Nephron progenitor cell (in vitro differentiated cells): ENCODE results near the gene DUSP5.

Source experiments
- DNase-seq: peaks from one replicate; pipeline ENCODE4 v3.0.0; 2021
- H3K27ac Mint-ChIP-seq: 2 replicates; pipeline ENCODE4 v1.8.0; 2021; ENCODE audit warnings: mild to moderate bottlenecking, moderate library complexity, mixed read lengths
- H3K27me3 Mint-ChIP-seq: 2 replicates; pipeline ENCODE4 v1.8.0; 2021; ENCODE audit warnings: mild to moderate bottlenecking, low read depth, mixed read lengths; ENCODE audit not compliant: poor library complexity
- H3K36me3 Mint-ChIP-seq: 2 replicates; pipeline ENCODE4 v1.8.0; 2021; ENCODE audit warnings: low read depth, mixed read lengths
- H3K4me1 Mint-ChIP-seq: 2 replicates; pipeline ENCODE4 v1.8.0; 2021; ENCODE audit warnings: mixed read lengths
- H3K4me3 Mint-ChIP-seq: 2 replicates; pipeline ENCODE4 v1.8.0; 2021; ENCODE audit warnings: mild to moderate bottlenecking, moderate library complexity, mixed read lengths
- H3K9me3 Mint-ChIP-seq: 2 replicates; pipeline ENCODE4 v1.8.0; 2021; ENCODE audit warnings: mild to moderate bottlenecking, moderate library complexity, mixed read lengths
- CTCF ChIP-seq: fragments of 200-600 bp; sonication (generic); IDR thresholded peaks from 2 replicates; pipeline ENCODE4 v1.5.0; 2021; ENCODE audit warnings: antibody characterized with exemption

The DUSP5 gene

DNA sequence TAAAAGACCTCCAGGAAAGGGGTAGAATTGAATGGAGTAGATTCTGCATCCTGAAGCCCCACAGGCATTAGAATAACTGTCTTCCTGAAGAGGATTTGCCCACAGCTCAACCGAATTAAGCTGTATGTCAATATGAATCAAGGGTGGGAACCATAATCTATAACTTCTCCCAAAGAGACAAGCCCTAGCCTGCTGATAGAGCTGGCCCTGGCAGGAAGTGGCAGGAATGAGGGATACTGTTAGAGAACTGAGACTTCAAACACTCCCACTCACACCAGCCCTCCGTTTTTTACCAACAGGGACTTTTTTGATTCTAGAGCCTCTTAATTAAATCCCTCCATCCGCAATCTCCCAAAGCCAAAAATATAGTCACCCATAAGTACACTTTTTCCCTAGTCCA, 12.2 kb upstream of the DUSP5 start:
- H3K4me3 Mint-ChIP-seq, result no peak overlapping the region
- H3K9me3 Mint-ChIP-seq, result no peaks in the 10 kb centered on the region
- no peak overlapping the region for H3K27ac Mint-ChIP-seq
- no peak for TF ChIP-seq CTCF
- H3K36me3 Mint-ChIP-seq, result no peaks in the 10 kb centered on the region
- DNase-seq, result no peak
- H3K27me3 Mint-ChIP-seq, result peaks cover 17% of the 10 kb centered on the region
- H3K4me1 Mint-ChIP-seq, result peaks cover 41% of the 10 kb centered on the region

- Mint-ChIP-seq H3K27me3 (peaks cover 17% of the 10 kb centered on the region), H3K36me3 (no peaks in the 10 kb centered on the region), H3K9me3 (no peaks in the 10 kb centered on the region), H3K27ac (no peak overlapping the region), H3K4me1 (peaks cover 48% of the 10 kb centered on the region), H3K4me3 (no peak overlapping the region)
- DNase-seq, result no peak
- no peak for TF ChIP-seq CTCF
These were observed 10.9 kb upstream of the DUSP5 start for GRCh38 chr10:110486680-110487410.

- Mint-ChIP-seq H3K4me3 (peak overlapping the region; percentile 51), H3K4me1 (peaks cover 51% of the 10 kb centered on the region), H3K27ac (no peak overlapping the region), H3K36me3 (no peaks in the 10 kb centered on the region), H3K27me3 (peaks cover 14% of the 10 kb centered on the region), H3K9me3 (no peaks in the 10 kb centered on the region)
- no peak for TF ChIP-seq CTCF
- DNase-seq, result peak; percentile 21
These were observed 10.0 kb upstream of the DUSP5 start for GRCh38 chr10:110487411-110488331.

- DNase-seq, result no peak
- Mint-ChIP-seq H3K27me3 (peaks cover 14% of the 10 kb centered on the region), H3K36me3 (no peaks in the 10 kb centered on the region), H3K9me3 (no peaks in the 10 kb centered on the region), H3K27ac (no peak overlapping the region), H3K4me1 (peaks cover 51% of the 10 kb centered on the region), H3K4me3 (no peak overlapping the region)
- no peak for TF ChIP-seq CTCF
These were observed 9.4 kb upstream of the DUSP5 start for GRCh38 chr10:110488332-110488681.

GRCh38 chr10:110488940-110489339, 8.8 kb upstream of the DUSP5 start:
- no peak for DNase-seq
- Mint-ChIP-seq H3K4me3 (no peak overlapping the region), H3K4me1 (peaks cover 56% of the 10 kb centered on the region), H3K9me3 (no peaks in the 10 kb centered on the region), H3K36me3 (no peaks in the 10 kb centered on the region), H3K27ac (peak overlapping the region; percentile 77), H3K27me3 (peaks cover 14% of the 10 kb centered on the region)
- TF ChIP-seq CTCF, result no peak
